ENCODE data around the gene TBX2.

The TBX2 gene

DNA sequence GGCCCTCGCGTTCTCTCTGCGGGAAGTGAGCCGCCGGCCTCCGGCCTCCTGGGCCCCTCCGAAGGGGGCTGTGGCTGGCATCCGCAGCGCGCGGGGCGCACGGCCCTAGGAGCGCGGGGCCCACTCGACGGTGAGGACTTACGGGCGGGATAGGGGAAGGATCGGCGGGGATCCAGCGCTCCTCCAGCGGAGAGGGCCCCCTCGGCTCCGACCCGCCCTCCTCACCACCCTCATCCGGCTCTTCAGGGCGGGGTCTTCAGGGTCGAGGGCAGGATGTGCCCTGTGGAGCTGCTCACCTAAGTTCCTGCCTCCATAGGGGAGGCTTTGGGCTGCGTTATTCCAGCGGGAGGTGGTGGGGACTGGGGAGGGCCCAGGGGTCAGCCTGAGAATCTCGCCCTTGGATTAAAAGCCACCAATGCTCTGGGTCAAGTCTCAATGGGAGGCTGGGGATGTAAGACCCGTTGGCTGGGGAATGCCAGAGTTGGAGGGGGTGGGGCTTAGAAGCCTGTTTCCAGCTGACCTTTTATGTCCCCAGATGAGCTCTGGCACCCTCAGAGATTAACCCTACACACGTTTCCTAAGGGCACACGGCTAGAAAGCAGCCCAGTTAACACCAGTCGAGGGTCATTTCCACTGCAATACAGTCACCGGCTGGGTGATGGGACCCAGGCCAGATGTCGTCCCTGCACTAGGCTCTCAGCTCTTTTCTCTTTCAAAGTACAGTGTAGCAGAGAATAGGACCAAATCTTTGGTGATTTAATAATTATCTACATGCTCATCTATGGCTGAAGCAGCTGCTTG is 13.4 kb downstream of the TBX2 start:
- Mint-ChIP-seq H3K4me3 (peak overlapping the region; percentile 75), H3K4me1 (peaks cover 25% of the 10 kb centered on the region), H3K36me3 (ENCODE audit: low read depth) (no peaks in the 10 kb centered on the region), H3K9me3 (no peaks in the 10 kb centered on the region), H3K27ac (no peak overlapping the region), H3K27me3 (ENCODE audit: low read depth, poor library complexity) (peaks cover 70% of the 10 kb centered on the region)
- TF ChIP-seq, protein P1, sequence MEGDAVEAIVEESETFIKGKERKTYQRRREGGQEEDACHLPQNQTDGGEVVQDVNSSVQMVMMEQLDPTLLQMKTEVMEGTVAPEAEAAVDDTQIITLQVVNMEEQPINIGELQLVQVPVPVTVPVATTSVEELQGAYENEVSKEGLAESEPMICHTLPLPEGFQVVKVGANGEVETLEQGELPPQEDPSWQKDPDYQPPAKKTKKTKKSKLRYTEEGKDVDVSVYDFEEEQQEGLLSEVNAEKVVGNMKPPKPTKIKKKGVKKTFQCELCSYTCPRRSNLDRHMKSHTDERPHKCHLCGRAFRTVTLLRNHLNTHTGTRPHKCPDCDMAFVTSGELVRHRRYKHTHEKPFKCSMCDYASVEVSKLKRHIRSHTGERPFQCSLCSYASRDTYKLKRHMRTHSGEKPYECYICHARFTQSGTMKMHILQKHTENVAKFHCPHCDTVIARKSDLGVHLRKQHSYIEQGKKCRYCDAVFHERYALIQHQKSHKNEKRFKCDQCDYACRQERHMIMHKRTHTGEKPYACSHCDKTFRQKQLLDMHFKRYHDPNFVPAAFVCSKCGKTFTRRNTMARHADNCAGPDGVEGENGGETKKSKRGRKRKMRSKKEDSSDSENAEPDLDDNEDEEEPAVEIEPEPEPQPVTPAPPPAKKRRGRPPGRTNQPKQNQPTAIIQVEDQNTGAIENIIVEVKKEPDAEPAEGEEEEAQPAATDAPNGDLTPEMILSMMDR (IDR thresholded peaks at IDR 0.05): no peak
- no peak for DNase-seq

DNA sequence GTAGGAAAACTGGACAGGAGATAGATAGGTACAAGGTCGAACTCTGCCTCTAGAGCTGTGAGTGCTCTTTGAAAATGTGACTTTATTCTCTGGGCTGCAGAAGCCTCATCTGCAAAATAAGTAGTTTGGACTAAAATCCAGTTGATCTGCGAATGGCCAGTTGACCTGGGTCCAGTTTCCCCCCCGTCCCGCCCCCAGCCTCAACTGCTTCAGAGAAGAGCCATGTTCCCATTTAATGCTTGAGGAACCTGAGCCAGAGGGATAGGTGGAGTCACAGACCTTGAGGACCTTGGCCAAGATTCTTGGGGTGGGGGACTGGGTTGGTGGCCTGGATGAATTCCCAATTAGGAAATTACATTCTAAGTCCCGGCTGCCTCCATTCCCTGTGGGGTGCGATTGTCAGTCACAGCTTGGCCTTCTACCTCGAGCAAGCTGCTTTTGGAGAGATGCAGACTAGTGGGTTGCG is 14.1 kb downstream of the TBX2 start:
- no peaks in the 10 kb centered on the region for H3K36me3 Mint-ChIP-seq (ENCODE audit: low read depth)
- DNase-seq: no peak
- no peaks in the 10 kb centered on the region for H3K9me3 Mint-ChIP-seq
- peaks cover 21% of the 10 kb centered on the region for H3K4me1 Mint-ChIP-seq
- no peak overlapping the region for H3K27ac Mint-ChIP-seq
- TF ChIP-seq, protein P1 (IDR thresholded peaks at IDR 0.05): no peak
- peak overlapping the region; percentile 75 for H3K4me3 Mint-ChIP-seq
- peaks cover 66% of the 10 kb centered on the region for H3K27me3 Mint-ChIP-seq (ENCODE audit: low read depth, poor library complexity)

DNA sequence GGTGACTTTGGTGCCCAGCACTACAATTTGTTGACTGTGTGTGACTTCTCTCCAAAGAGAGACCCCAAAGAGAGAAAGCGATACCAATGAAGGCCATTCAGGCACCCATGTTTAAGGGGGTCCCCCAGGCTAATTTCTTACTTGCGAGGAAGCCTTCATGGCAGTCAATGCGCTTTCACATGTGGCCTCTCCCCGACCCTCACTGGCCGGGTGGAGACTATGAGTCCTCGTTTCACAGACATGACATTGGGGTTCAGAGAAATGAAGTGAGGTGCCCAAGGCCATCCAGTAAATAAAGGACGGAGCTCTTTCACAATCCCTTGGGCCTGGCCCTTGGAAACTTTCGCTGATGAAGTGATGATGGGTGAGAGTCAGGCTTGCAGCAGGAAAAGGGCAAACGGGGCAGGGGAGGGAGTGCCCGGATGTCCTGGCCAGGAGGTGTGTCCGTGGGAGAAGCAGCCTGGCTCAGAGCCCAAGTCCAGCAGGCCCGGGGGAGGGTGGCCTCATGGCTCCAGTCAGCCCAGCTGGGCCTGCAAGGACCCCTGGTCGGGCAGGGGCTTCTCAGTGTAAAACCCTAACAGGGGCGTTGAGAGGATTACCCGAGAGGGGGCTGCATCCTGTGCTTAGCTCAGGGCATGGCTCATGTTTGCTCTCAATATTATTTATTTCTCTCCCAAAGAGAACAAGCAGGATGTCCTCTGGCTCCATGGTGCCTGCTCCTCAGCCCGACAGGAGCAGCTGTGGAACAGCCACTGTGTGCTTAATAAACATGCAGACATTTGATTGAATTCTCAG is 14.7 kb downstream of the TBX2 start:
- H3K36me3 Mint-ChIP-seq (ENCODE audit: low read depth): no peaks in the 10 kb centered on the region

DNA sequence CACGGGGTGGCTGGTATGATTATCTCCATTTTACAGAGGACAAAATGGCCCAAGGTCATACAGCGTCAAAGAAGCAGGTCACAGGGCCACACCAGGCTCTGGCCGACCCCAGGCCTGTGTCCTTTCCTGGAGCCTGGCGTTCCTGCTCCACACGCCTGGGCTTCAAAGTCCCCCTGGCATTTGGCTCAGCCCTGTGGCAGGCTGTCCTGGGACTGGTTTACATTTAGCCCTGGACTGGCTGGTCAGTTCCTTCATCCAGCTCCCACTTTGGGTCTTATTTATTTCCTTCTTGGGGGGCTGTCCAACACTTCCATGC is 15.3 kb downstream of the TBX2 start:
- H3K4me1 Mint-ChIP-seq: peaks cover 21% of the 10 kb centered on the region
- no peaks in the 10 kb centered on the region for H3K36me3 Mint-ChIP-seq (ENCODE audit: low read depth)
- no peak overlapping the region for H3K27ac Mint-ChIP-seq
- H3K4me3 Mint-ChIP-seq: no peak overlapping the region
- no peak for DNase-seq
- no peaks in the 10 kb centered on the region for H3K9me3 Mint-ChIP-seq
- peaks cover 56% of the 10 kb centered on the region for H3K27me3 Mint-ChIP-seq (ENCODE audit: low read depth, poor library complexity)
- TF ChIP-seq, protein P1 (IDR thresholded peaks at IDR 0.05): no peak

More for the DNA sequence above, 14.7 kb downstream of the TBX2 start:
- no peak overlapping the region for H3K4me3 Mint-ChIP-seq
- H3K9me3 Mint-ChIP-seq: no peaks in the 10 kb centered on the region
- H3K27ac Mint-ChIP-seq: no peak overlapping the region
- TF ChIP-seq, protein P1 (IDR thresholded peaks at IDR 0.05): no peak
- H3K27me3 Mint-ChIP-seq (ENCODE audit: low read depth, poor library complexity): peaks cover 59% of the 10 kb centered on the region
- no peak for DNase-seq
- peaks cover 20% of the 10 kb centered on the region for H3K4me1 Mint-ChIP-seq

DNA sequence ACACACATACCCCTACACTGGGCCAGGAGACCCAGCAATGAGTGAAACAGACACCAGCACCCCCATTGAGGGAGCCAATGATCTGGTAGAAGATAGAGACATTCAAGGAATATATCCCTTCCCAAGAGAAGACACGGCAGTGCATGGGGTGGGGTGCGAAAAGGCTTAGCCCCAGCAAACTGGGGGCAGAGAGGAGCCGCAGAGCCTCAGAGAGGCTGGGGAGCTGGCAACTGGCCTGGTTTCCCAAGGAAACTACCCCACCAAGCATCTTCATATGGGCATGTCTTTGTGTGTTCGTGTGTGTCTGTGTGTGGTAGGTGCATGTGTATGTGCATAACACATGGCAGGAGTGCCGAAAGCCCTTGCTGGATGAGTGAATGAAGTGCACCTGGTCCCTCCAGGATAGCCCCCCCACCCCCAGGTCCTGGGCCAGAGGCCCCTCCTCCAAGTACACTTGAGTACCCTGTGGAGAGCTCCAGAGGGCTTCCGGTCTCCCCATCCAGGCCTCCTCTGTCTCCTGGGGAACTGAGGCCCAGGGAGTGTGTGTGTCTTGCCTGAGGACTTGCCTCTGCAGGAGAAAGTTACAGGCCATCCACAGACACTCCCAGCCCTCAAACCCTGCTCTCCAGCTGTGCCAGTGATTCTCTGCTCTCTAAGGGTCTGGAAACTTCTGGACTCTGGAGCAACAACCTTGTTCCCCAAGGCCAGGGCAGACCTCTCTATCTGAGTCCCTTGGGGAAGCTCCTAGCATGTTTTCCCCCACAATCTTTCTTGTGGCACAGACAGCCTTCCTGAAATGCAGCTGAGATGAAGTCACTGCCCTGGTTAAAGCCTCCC is 15.9 kb downstream of the TBX2 start:
- Mint-ChIP-seq H3K36me3 (ENCODE audit: low read depth) (no peaks in the 10 kb centered on the region), H3K4me3 (no peak overlapping the region), H3K4me1 (peaks cover 22% of the 10 kb centered on the region), H3K27me3 (ENCODE audit: low read depth, poor library complexity) (peaks cover 52% of the 10 kb centered on the region), H3K9me3 (no peaks in the 10 kb centered on the region), H3K27ac (no peak overlapping the region)
- no peak for DNase-seq
- TF ChIP-seq, protein P1 (IDR thresholded peaks at IDR 0.05): no peak
